T-helper 1 cell treated with Interleukin-12 subunit alpha and Interleukin-12 subunit beta and Interleukin-4 antibody, amounts not matched to agents 30 ng/mL and 1 ng/mL, for 36 hours (primary cell): ENCODE data around the gene RNF217. TPM values are rescaled to one million over a fixed set of nuclear protein-coding genes. Genes with fewer than 3 reads are reported as not detected.
"Not testable (repeated sequence)": the region's sequence is repeated elsewhere in the genome, so short reads cannot be mapped to it uniquely, and the experiment has no call there.

Experiments used
- intact Hi-C: fragments of 100-400 bp; cut with micrococcal nuclease; formaldehyde crosslinking; loops from one replicate; pipeline ENCODE4 v1.15.1; 2024
- total RNA-seq: library from RNA; stranded (reverse); gene quantifications from 2 replicates; pipeline ENCODE4 v1.2.3, GENCODE V29; 2022

The RNF217 gene
- total RNA-seq, 1 donor from 2014 or later, result 1.3 TPM

DNA sequence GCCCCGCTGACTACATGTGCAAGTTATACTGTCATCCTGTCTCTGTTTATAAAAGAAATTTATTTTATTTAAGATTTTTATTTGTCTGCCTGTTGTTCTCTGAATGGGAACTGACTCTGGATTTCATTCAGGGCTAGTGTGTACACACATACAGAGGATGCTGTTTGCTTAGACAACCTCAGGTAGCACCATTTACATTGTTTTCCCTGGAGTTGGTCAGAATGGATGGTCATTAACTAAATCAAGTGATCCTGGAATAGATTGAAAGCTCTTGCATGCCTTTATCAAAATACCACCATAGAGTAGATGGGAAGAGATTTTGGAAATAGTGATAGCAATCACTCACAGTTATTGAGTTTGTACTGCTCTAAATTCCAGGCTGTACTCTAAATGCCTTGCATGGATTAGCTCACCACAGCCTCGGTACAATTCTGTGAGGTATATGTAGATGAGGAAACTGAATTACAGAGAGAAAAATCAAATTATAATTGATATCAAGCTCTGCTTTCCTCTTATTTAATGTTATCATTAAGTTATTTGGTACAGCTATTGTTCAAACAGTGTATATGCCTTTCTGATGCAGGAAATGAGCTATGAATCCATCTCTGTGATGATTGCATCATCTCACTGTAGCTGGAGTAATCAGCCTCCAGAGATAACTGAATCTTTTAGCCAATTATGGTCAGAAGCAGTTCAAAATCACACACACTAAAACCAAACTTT, 51.9 kb downstream of the RNF217 start:
- intact Hi-C loops, result no loop called here

DNA sequence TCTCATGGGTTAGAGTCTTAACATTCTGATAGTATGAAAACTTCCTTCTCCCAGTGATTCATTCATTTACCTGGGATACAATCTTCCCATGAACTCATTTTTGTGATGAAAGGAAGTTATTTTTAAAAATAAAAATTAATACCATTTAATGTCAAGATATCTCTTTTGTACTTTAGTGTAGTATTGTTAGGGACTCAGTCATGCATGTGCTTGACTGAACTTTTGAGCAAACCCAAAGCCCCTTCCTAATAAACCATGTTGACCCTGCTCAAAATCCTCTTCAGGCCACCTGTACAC, 52.4 kb downstream of the RNF217 start:
- intact Hi-C loops, result no loop called here

DNA sequence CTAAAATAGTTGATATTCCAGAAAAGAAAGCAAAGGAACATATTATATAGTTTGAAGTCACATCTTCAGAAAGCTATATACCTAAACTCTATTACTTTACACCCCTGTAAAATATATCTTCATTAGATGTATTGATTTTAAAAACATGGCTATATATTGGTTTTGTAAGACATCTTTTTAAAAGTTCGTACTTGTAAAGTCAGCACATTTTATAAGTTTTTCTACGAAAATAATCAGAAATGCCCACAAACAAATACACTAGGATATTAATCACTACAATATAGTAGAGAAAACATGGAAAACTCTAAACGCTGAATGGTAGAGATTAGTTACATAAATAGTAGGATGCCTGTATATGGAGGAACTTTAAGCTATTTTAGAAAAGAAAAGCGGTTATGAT, 52.9 kb downstream of the RNF217 start:
- intact Hi-C loops, result no loop called here

DNA sequence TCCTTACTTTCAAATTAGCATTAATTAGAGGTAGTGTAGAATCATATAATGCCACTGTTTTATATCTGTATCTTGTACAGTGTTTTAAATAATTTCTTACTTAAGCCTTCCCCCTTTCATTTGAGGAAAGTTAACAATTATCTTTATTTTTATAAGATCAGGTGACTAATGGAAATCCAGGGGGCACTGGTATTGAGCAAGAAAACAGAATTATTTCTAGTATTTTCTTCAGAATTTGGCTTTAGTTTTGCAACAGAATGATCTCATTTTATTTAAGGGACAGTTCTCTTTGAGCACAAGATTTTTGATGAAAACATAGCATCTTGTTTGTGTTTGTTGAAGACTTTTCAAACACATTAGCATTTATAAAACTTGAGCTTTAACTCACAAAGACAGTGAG, 55.9 kb downstream of the RNF217 start:
- intact Hi-C loops, result no loop called here

DNA sequence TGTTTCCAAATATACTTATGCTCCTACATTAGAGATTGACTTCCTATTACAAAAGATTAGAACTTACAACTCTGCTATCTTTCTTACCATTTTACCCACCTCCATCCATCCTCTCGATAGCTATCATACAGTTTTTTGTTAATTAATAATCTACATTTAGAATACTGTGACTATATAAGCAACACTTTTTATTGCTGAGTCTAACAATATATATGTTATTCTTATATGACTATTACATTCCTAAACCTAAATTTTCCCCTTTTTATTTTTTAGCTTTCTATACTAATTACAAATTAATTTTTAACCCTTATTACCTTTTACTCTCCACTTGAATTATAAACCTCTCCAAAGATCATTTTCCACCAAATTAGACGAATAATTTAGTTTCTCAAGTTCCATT, 57.0 kb downstream of the RNF217 start:
- intact Hi-C loops, result no loop called here

DNA sequence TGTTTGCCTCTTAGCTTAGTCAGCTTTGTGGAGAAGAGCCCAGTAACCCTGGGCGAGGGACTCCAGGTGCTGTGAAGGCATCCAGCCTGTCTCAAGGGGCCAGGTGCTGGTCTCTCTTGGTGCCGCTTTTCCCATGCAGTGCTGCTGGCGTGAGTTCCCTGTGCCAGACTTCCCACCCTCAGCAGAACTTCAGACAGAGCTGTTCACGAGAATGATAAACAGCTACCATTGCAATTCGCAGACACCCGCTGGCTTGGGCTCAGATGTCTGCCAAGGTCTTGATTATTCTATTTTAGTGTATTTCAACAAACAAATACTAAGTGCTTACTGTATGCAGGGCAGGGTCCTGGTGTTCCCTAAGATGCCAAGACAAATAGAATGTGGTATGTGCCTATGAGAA, 57.7 kb downstream of the RNF217 start:
- intact Hi-C loops, result no loop called here

DNA sequence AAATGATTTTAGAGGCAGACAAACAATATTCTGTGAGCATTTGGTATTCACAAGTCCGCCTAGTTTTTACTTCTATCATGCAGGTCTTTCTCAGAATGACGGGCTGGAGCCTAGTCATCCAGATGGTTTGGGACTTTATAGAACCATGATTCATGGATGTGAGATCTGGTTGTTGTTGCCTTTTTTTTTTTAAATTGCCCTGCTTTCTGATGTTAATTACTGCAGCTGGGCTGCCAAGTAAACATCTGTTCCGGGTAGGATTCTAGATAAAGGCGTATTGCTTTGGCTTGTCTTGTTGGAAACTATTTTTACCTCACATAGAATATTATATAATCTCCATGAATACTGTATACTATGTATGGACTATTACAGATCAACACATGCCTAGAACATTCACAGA, 58.1 kb downstream of the RNF217 start:
- intact Hi-C loops, result no loop called here

DNA sequence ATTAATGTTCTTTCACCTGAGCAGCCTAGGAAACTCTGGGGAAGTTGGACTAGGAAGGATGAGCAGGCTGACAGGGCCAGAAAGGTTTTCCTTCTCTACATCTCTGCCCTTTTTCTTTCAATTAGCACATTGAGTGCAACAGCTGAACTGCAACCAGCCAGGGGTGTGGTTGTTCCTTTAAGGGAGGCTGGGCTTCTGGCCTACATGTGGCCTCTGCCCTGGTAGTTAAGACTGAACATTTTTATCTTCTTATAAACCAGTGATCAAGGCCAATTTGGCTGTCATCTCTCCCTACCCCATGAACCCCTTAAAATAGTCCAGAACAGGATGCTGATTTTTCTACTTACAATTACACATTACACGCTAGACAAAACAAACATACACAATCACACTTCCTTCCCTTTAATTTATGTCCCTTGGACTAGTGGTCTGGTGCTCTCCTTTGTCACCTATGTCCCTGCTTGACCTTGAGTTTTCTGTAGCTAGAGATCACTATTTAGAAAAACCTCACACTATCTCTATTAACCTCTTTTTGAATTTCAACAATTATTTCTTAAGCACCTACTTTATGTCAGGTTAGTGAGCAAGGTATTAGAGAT, 60.3 kb downstream of the RNF217 start:
- intact Hi-C loops, result no loop called here

DNA sequence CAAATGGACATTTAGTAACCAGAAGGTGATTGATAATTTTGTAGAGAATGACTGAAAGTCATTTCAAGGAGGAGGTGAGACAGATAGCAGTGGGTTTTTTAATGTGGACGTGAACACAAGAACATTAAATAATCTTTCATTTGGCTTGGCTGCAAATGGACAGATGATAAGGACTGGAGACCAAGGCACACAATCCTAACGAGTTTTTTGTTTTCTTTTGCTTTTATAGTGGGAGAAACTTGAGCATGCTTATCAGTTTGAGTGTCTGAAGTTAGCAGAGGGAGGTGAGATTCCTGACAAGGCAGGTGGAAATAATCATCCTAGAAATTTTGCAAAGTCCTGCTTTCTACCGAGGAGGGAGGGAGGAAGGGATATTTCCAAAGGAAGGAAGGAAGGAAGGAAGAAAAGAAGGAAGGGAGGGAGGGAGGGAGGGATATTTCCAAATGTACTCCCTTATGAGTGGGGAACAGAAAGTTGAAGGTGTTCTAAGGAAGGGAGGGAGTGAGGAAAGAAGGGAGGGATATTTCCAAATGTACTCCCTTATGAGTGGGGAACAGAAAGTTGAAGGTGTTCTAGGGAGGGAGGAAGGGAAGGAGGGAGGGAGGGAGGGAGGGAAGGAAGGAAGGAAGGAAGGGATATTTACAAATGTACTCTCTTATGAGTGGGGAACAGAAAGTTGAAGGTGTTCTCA, 63.1 kb downstream of the RNF217 start:
- intact Hi-C loops, result no loop called here

DNA sequence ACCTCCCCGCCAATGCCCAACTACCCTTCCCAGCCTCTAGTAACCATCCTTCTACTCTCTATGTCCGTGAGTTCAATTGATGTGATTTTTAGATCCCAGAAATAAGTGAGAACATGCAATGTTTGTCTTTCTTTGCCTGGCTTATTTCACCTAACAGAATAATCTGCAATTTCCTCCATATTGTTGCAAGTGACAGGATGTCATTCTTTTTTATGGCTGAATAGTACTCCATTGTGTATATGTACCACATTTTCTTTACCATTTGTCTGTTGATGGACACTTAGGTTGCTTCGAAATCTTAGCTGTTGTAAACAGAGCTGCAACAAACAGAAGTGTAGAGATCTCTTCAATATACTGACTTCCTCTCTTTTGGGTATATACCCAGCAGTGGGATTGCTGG, 65.0 kb downstream of the RNF217 start:
- intact Hi-C loops, result no loop called here

DNA sequence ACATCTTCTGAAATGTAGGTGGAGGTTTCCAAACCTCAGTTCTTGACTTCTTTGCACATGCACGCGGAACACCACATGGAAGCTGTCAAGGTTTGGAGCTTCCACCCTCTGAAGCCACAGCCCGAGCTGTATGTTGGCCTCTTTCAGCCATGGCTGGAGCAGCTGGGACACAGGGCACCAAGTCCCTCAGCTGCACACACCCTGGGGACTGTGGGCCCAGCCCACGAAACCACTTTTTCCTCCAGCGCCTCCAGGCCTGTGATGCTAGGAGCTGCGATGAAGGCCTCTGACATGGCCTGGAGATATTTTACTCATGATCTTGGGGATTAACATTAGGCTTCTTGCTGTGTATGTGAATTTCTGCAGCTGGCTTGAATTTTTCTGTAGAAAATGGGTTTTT, 68.7 kb downstream of the RNF217 start:
- intact Hi-C loops, result no loop called here

DNA sequence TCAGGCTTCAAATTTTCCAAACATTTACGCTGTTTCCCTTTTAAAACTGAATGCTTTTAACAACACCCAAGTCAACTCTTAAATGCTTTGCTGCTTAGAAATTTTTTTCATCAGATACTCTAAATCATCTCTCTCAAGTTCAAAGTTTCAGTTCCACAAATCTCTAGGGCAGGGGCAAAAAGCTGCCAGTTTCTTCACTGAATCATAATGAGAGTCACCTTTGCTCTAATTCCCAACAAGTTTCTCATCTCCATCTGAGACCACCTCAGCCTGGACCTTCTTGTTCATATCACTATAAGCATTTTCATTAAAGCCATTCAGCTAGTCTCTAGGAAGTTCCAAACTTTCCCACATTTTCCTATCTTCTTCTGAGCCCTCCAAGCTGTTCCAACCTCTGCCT, 69.1 kb downstream of the RNF217 start:
- intact Hi-C loops, result no loop called here

DNA sequence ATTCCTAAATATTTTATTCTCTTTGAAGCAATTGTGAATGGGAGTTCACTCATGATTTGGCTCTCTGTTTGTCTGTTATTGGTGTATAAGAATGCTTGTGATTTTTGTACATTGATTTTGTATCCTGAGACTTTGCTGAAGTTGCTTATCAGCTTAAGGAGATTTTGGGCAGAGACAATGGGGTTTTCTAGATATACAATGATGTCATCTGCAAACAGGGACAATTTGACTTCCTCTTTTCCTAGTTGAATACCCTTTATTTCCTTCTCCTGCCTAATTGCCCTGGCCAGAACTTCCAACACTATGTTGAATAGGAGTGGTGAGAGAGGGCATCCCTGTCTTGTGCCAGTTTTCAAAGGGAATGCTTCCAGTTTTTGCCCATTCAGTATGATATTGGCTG, 72.7 kb downstream of the RNF217 start:
- intact Hi-C loops, result not testable (repeated sequence)

DNA sequence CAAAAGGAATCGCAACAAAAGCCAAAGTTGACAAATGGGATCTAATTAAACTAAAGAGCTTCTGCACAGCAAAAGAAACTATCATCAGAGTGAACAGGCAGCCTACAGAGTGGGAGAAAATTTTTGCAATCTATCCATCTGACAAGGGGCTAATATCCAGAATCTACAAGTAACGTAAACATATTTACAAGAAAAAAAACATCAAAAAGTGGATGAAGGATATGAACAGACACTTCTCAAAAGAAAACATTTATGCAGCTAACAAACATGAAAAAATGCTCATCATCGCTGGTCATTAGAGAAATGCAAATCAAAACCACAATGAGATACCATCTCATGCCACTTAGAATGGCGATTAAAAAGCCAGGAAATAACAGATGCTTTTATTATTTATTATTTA, 74.2 kb downstream of the RNF217 start:
- intact Hi-C loops, result not testable (repeated sequence)

DNA sequence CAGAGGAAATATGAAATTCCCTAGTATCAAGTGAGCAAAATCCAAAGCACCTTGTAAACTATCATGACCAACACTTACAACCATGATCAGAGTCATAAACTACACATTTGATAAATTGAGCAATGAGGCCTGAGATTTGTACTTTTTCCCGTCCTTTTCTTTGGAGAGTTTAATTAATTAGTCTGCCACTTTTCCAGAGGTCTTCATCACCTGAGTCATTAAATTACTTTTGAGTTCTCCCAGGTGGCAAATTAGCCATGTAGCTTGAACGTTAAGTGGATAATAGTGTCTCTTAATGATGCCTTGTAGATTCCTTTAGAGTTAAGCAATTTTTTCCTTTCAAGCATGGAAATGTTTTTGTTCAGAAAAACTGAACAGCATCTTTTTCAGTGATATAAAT, 75.6 kb downstream of the RNF217 start:
- intact Hi-C loops, result no loop called here

DNA sequence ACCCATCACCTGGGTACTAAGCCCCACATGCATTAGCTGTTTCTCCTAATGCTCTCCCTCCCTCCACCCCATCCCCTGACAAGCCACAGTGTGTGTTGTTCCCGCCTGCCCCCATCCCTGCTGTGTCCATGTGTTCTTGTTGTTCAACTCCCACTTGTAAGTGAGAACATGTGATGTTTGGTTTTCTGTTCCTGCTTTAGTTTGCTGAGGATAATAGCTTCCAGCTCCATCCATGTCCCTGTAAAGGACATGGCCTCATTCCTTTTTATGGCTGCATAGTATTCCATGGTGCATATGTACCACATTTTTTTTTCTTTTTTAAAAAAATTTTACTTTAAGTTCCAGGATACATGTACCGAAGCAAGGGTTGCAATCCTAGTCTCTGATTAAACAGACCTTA, 76.7 kb downstream of the RNF217 start:
- intact Hi-C loops, result no loop called here

DNA sequence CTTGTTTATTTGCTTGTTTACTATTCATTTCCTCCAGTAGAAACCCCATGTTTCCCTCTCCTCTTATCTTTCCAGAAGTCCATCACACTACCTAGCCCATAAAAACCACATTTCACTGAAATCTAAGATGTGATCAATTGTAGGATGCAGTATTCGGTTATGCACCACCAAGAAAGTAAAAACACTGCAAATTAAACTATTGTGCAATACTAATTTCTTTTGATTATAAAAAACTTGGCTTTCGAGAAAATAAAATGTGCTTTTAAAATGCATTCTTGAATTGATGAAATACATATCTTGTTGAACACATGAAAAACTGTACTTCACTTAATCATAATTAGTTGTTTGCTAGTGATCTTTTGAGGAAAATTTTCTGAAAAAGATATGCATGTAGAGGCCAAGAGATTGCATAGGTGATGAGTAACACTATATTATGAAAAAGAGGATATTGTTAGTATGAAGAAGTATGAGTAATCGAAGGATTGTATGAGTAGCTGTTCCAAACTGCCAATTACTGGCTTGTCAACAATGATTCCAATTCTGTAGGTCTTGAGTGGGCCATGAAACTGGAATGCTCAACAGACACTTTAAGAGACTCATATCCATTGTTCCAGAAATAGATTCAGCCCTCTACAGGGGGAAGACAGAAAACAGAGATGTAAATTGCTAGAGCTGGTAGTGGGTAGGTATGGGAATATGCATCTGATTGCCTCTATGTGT, 79.7 kb downstream of the RNF217 start:
- intact Hi-C loops, result no loop called here

DNA sequence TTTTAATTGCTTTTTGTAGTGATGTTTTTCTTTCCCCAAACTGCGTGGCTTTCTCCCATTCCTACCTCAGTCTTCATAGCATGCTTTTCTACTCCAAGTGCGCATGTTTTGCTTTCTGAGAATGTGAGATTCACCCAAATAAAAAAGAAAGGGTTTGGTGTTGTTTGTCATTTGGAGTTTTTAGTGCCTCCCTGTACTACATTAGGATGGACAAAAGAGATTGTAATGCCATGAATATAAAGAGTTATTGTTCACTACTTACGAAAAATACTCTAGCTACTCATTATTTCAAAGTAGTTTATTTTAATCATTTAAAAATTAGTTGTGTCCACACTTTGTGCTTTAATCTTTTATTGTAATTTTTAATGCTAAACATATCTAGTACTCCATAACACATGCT, 81.8 kb downstream of the RNF217 start:
- intact Hi-C loops, result no loop called here

DNA sequence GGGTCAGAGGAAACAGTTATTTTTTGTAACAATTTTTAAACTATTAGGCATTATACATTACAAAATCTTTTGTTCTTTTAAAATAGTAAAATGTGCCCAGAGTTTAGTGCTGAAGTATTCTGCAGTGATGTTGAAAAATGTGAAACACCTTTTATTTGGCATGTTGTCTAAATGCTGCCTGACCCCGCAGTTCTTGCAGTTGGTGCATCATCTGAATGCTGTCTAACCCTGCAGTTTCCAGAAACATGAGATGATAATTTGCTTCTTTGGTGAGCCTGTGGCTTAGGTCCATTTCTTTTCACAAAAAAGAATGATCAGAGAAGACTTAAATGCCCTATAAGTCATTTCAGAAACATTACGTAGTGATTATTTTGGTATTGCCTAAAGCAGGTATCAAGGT, 82.4 kb downstream of the RNF217 start:
- intact Hi-C loops, result no loop called here

DNA sequence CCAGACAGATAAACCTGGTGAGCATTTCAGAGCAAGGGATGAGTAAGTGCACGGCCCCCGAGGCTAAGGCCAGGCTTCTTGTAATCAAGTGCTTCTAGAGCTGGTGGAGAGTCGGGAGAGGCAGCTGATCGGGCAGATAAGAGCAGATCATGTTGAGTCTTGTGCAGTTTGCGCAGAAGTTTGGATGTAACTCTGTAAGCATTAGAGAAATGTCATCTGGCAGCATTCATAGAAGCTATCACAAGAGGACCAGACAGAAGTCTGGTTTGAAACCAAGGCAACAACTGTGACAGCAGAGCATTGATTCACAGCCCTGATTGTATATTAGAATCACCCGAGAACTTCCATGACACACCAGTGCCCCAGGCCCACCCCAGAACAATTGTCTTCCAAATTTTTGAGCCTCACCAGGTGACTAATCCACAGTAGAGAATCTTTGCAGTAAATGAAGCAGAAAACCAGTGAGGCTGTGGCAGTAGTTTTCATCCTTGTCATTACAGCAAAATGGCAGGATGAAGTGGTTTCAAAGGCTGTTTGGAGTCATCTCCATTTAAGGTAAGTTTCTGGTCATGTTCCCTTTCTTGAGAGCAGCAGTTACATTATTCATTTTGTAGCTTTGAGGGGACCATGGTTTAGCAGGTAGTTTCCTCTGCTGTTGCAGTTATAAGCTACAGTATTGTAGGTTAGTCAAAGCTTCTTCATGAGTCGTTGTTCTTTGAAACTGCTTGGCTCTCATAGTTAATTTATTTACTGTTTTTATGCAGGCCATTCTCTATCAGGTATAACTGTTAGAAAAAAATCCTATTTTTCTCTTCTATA, 84.1 kb downstream of the RNF217 start:
- intact Hi-C loops, result no loop called here

DNA sequence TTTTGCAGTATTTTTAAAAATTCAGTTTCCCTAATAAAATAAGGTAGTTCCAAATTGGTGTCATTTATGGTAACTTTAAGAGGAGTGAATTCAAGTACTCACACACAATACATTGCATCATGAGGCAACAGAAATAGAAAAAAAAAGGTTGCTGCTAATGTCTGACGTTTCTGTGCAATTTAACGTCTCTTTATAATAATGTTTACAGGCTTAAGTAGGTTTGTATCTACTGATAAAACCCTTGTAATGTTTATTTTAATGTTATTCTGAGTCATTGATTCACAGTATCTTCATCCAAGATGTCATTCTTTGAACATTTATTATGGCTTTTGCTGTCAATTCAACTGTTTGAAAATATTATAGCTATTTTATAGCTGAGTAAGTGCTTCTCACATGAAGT, 86.0 kb downstream of the RNF217 start:
- intact Hi-C loops, result no loop called here
